HuH-7.5 (cell line): ENCODE results near the gene CCDC18.

Experiments used
- DNase-seq: peaks from one replicate; pipeline ENCODE4 v3.0.0; 2011; ENCODE audit warnings: low spot score

The CCDC18 gene

DNA sequence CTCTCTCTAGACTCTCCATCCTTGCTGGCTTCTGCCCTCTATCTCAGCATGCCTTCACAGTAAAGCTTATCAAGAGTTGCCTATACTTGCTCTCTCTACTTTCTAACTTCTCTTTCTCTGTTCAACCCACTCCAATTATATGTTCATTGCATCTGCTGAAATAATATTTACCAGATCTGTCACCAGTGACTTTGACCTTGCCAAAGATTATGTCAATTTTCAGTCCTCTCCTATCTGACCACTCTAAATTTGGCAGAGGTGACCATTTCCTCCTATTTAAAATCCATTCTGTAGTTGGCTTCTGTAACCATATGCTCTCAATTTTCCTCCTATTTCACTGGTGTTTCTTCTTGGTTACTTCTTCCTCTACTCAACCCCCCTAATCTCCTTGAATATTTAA is 126.4 kb downstream of the CCDC18 start:
- DNase-seq, result no peak

- no peak for DNase-seq
These were observed 132.5 kb downstream of the CCDC18 start for GRCh38 chr1:93313026-93313425.

- DNase-seq, result no peak
These were observed 136.7 kb downstream of the CCDC18 start for GRCh38 chr1:93317207-93317606.

DNA sequence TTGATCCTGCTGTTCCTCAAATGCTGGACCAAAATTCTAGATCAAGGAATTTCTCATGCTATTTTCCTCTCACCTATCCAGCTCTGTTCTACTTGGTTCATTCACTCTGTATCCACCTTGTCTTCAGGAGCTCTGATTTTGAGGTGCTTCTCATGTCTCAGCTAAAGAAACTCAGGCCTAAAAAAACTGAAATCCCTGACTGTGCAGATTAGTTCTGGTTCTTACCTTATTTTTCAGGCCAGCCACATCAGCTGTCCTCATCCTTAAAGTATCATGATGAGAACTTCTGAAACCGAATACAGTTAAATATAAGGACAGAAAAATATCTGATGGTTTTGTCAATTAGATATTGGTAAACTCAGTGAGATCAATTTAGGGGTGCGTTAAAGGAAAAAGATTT is 137.4 kb downstream of the CCDC18 start:
- no peak for DNase-seq

- DNase-seq, result no peak
These were observed 141.2 kb downstream of the CCDC18 start for GRCh38 chr1:93321720-93322119.

DNA sequence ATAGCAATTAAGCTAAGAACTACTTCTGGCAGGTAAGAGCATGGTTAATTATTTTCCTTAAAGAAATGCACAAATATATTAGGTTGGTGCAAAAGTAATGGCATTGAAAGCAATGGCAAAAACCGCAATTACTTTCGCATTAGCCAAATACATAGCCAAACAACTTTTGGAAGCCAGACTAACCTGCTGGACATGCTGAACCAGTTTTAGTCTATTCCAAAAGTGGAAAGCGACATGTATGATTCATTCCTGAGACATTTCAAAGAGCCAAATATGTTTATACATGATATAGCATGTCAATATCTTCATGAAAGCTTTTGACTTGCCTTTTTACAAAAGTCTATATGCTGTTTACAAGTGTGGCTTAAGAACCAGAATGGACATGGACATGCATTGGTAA is 141.8 kb downstream of the CCDC18 start:
- no peak for DNase-seq

DNA sequence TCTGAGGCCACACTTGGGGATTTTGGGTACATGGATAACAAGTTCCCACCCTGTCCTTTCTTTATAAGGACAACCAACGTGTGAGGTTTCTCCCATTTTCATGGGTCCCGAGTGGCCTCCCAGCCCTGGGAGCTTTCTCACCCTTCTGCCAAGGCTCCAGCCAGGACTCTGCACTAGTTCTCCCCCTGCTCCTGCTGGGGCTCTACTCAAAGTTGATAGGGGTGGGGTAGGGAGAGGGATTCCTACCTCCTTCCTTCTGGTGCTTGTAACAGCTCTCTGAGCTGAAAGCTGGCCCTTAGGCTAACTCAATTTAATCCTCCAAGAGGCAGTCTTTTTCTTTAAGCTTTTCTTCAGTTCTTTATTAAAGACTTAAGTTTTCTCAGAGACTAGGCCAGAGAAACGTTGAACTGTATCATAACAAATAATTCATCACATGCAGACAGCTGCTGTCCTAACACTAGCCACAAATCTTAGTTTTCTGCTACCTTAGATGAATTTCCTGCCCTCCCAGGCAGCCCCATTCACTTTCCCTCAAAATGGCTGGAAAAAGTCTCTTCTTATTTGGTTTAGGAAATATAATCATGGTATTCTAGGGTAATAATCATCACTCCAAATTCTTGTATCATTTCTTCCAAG is 142.8 kb downstream of the CCDC18 start:
- DNase-seq, result no peak

DNA sequence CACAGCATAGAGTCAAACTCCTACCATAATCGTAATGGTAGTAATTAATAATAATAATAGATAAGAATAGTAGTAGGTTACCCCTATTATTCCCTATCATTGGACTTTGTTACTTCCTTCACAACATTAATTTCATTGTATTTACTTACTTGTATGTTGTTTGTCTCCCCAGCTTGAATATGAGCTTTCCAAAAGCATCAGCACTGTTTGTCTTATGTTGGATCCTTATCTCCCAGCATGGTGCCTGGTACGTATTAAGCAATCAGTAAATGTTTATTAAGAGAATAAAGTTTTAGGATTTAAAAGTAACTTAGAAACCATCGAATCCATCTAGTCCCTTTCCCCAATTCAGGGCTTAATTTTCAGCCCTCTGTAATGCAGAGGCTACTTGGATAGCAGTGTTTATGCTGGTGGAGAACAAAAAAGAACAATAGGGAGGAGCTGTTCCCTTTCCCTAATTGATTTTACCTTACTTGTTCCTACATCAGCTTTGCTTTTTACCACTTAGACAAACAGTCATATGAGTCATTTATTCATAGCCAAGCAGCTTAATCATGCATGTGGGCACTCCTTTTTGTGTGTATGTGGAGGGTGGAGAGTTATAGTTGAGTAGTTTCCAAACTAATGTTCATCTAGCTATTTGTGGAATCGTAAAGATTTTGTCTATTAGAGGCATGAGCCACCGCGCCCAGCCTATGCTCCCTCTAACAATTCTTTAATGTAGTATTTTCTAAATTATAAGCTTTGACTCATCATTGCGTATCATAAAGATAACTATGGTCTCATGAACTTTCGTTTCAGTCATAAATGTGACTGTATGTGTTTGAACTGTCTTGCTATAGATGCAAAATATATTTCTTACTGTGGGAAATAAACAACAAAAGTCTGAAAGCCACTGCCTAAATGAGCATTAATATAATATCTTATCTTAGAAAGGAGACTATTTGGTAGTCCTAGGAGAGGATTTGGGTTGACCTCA is 144.3 kb downstream of the CCDC18 start:
- DNase-seq, result no peak
